ENCODE measurements around the gene GIN1.
"Not testable (repeated sequence)": the region's sequence is repeated elsewhere in the genome, so short reads cannot be mapped to it uniquely, and the experiment has no call there.

Gene GIN1, protein sequence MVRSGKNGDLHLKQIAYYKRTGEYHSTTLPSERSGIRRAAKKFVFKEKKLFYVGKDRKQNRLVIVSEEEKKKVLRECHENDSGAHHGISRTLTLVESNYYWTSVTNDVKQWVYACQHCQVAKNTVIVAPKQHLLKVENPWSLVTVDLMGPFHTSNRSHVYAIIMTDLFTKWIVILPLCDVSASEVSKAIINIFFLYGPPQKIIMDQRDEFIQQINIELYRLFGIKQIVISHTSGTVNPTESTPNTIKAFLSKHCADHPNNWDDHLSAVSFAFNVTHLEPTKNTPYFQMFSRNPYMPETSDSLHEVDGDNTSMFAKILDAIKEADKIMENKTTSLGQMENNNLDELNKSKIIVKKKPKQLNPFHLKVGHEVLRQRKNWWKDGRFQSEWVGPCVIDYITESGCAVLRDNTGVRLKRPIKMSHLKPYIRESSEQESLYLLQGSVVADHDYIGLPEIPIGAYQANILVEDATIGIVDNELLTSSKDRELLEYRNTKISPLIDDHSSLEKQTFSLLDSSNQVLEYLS

DNA sequence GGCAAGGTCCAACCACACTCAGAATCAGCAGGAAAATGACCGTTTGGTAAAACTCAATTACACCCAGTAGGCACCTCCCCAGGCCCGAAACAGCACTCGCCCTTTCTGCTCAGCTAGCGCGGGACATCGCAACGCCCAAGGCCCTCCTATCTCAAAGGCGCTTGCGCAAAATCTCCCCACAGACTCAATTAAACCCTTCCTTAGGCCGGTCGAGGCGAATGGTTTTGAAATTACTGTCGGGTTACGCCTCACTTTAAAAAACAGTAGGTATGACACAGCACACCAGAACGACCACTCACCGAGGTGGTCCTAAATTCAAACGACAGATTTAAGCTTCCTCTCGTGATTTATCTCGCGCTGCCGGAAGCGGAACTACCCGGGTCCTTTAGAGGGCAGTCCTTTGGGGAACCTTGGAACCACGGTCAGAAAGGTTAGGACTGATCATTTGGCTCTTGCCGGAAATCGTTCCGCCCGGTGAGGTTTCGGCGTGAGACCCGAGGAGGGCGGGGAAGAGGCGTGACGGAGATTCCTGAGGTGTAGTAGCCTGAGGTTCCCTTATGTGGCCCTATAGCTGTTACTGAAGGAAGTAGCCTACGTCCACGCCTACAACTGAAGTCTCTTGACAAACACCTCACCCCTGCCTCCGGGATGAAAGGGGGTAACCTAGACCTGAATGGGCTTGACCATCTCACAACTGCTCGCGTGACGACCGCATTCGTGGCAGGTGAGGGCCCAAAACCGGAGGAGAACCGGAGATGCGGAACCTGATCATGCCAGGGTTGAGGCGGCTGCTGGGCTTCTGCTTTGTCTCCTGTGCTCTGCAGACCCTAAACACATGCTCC, at the start of gene GIN1, which contains the start of gene PPIP5K2:
Gene GIN1 (minus strand): TSS at position 374 of the 842 bp plus-strand sequence. CDS start 11,431 bp downstream, outside the sequence.
Gene PPIP5K2 (plus strand): TSS at position 537 of the 842 bp plus-strand sequence. CDS start 9,289 bp downstream, outside the sequence.
- DNase-seq (ENCODE audit: low read depth): peak; percentile 97

DNA sequence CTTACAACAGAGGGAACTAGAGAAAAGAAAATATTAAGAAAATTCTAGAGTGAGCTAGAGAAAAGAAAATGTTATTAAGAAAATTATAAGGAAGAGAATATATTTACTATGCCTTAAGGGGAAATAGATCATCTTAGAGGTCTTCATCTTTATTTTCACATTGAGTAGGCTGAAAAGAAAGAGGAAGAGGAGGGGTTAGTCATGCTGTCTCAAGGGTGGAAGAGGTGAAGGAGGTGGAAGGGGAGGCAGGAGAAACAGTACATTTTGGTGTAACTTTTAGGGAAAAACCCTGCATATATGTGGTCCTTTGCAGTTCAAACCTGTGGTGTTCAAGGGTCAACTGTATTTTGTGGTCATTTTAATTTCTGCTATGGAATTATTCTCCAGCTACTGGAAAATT, 46.8 kb upstream of the GIN1 start:
- DNase-seq (ENCODE audit: low read depth): no peak

DNA sequence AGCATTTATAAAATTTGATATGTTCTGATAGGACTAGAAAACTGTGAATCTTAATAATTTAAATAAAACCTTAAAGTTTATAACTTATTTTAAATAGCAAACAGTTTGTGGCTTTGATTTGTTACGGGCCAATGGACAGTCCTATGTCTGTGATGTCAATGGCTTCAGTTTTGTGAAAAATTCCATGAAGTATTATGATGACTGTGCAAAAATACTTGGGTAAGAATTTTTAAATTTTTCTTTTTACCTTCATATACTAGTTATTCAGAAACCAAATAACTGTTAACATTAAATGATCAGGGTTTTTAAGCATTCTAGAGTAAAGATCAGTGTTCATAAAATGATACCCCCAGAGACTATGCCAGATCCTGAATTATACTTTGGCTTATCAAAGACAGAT, 31.2 kb upstream of the GIN1 start:
- DNase-seq (ENCODE audit: low read depth): no peak

DNA sequence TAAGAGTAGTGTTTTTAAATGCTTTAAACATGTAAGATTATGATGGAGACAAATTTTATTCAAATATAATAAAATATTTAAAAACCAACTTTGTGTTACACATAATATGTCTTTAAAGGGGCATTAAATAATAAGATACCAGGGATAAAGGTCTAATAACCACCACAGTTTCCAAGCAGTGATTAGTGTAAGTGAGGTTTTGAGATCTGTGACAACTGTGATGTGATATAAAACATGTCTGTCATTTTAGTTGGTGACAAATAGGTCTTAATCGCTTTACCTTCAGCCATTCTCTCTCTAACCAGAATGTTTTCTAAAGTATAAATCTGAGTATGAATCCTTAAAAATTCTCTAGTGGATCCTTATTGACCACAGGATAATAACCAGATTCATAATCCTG, 28.3 kb upstream of the GIN1 start:
- DNase-seq (ENCODE audit: low read depth): no peak

DNA sequence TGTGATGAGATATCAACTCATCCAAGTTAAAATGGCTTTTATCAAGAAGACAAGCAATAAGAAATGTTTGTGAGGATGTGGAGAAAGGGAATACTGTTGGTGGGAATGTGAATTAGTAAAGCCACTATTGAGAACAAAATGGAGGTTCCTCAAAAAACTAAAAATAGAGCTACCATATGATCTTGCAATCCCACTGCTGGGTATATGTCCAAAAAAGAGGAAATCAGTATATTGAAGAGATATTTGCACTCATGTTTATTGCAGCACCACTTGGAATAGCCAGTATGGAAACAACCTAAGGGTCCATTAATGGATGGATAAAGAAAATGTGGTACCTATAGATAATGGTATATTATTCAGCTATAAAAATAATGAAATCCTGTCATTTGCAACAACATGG, 25.3 kb upstream of the GIN1 start:
- no peak for DNase-seq (ENCODE audit: low read depth)

DNA sequence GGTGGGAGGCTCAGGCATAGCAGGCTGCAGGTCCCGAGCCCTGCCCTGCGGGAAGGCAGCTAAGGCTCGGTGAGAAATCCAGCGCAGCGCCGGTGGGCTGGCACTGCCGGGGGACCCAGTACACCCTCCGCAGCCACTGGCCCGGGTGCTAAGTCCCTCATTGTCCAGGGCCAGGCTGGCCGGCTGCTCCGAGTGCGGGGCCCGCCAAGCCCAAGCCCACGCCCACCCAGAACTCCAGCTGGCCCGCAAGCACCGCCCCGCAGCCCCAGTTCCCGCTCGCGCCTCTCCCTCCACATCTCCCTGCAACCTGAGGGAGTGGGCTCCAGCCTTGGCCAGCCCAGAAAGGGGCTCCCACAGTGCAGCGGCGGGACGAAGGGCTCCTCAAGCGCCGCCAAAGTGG, 22.2 kb upstream of the GIN1 start:
- DNase-seq (ENCODE audit: low read depth): not testable (repeated sequence)

DNA sequence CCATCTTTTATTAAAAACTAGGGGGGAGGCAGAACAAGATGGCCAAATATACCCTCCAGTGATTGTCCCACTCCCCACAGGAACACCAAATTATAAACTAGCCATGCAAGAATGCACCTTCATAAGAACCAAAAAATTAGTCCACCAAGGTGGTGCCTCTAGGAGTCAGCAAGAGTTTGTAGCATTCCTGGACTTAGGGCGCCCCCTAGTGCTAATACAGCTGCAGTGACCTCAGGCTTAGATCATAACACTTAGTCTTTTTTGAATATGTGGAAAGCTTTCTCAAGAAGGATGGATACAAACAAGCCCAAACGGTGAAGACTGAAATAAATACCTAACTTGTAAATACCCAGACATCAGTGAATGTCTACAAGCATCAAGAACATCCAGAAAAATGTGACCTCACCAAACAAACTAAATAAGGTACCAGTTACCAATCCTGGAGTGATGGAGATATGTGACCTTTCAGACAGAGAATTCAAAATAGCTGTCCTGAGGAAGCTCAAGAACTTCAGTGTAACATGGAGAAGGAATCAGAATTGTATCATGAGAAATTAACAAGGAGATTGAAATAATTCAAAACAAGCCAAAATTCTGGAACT, 19.4 kb upstream of the GIN1 start:
- peak; percentile 15 for DNase-seq (ENCODE audit: low read depth)

DNA sequence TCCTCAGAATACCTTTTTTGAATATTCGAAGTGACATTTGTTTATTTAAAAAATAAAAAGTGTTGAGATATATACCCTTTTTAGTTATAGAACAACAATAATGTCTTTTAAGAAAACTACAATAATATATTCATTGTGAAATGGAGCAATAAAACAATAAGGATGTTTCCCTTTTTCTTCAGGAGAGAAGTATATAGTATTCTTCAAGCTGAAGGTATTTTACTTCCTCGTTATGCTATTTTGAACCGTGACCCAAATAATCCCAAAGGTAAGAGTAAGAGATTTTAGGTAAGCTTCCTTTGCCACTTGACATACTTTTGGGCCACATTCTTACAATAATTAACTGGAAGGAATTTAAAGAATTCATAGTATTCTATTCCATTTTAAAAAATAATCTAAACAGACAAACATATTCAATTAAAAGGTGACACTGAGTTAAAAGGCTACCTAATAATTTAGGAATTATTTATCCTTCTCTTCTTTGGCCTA, 18.3 kb upstream of the GIN1 start:
- no peak for DNase-seq (ENCODE audit: low read depth)

DNA sequence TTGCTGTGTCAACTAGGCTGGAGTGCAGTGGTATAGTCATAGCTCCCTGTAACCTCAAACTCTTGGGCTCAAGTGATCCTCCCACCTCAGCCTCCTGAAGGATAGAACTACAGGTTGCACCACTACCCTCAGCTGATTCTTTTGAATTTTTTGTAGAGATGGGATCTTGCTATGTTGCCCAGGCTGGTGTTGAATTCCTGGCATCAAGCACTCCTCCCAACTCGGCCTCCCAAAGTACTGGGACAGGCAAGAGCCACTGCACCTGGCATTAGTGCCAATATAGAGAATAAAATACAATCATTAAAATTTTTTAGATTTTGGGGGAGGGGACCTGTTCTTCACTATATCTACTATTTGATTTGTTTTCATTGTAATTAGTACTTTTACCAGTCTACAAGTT, 15.5 kb upstream of the GIN1 start:
- DNase-seq (ENCODE audit: low read depth): no peak

DNA sequence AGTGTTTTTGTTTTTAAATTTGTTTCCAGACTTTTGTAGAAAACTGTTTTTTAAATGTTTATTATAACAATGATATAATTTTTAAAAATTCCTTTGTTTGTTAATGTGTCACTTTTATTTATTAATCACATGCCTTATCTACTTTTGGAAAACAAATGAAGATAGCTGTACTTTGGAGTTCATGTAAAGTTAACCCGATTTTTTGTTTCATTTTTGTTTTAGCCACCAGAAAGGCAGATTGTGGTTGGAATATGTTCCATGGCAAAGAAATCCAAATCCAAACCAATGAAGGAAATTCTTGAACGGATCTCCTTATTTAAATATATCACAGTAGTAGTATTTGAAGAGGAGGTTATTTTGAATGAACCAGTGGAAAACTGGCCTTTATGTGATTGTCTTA, 13.3 kb upstream of the GIN1 start:
- no peak for DNase-seq (ENCODE audit: low read depth)

DNA sequence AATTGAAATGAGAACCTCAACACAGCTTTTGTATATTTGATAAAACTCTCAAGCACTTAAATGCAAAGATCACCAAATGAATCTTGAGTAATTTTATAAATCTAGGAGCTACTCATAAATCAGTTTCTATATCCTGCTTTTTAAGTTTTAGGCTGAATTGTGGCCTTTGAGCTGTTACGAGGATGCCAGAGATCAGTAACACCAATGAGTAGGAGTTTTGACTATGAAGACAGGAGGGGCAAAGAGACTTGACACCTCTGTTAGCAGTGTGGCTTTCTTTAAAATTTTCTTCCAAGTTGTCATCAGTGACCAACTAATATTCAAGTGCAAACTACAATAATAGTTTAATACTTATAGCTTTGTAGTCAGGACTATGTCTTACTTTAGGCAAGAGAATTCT, 12.7 kb upstream of the GIN1 start:
- DNase-seq (ENCODE audit: low read depth): no peak

DNA sequence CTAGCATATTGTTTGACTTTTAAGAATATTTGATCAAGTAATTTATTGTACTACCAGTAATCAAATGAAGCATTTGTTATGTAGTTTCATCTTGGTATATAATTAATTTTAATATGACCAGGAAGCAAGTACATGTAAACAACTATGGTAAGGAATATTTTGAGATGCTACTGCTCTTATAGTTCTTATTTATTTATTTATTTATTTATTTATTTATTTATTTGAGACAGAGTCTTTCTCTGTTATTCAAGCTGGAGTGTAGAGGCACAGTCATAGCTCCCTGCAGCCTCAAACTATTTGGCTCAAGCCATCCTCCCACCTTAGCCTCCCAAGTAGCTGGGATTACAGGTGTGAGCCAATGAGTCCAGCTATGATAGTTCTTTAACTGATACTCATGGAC, 8.3 kb upstream of the GIN1 start:
- DNase-seq (ENCODE audit: low read depth): no peak

DNA sequence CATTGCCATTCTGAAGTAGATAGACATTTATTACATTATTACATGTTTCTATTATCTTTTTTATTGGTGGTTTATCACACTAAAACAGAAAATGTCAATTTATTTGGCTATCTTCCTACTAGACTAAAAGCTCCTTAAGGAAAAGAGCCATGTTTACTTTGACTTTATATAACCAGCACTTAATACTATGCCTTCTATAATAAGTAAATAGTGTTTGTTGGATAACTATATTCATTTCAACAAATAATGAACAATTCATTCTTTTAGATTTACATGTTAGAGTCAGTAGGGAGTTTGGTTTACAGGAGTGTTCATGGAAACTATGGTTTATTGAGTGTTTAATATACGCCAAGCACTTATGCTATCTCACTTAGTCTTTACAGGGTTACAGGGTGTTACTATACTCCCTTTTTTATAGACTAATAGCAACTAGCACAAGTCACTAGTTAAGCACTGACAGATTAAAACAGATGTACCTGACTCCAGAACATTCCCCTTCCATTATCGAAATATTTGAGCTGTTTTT, 7.4 kb upstream of the GIN1 start:
- DNase-seq (ENCODE audit: low read depth): no peak

DNA sequence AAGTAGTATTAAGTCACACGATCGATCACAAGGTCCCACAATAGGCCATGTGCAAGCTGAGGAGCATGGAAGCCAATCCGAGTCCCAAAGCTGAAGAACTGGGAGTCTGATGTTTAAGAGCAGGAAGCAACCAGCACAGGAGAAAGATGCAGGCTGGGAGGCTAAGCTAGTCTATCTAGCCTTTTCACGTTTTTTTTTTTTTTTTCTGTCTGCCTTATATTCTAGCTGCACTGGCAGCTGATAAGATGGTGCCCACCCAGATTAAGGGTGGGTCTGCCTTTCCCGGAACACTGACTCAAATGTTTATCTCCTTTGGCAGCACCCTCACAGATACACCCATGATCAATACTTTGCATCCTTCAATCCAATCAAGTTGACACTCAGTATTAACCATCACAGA, 6.6 kb upstream of the GIN1 start:
- DNase-seq (ENCODE audit: low read depth): no peak

DNA sequence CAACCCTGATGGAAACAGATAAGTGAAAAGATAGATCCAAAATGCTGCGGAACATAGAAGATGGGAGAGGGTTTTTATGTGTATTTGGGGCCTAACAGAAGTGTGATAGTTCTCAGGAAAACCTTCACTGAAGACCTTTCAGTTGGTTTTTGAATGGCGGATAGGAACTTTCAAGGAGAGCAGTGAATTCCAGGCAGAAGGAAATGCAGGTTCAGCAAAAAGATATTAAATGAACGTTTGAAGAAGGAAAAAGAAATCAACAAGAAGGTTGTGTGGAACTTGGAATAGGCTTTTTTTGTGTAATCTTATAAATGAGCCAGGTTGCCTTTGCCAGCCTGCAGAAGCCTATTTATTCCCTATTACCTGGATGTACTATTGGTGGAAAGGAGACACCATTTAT, 2.3 kb upstream of the GIN1 start:
- no peak for DNase-seq (ENCODE audit: low read depth)

DNA sequence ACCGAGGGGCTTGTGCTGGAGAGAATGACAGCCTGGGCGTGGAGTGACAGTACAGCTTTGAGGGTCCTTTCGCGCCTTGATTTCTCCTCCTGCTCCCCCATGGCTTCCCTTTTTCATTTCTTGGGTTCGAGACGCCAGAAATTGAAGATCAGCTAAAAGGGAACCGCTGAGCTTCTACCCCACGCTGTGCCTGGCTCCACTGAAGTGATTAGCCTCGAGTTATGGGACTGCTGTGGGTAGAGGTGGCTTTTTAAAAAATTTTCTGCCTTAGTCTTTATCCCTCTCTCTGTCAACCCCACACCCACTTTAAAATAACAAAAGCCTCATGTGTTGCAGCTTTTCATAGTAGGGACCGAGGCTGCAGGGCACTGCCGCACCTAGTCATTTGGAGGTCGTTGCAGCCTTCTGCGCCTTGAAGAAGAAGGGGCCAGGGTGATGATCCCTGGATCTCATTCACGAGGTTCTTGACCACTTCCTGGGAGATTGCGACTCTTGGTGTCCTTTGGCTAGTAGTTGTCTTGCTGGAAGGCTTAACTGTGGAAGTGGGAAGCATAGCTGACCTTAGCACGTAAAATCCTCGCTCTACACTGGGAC, 766 bp upstream of the GIN1 start:
- DNase-seq (ENCODE audit: low read depth): no peak

DNA sequence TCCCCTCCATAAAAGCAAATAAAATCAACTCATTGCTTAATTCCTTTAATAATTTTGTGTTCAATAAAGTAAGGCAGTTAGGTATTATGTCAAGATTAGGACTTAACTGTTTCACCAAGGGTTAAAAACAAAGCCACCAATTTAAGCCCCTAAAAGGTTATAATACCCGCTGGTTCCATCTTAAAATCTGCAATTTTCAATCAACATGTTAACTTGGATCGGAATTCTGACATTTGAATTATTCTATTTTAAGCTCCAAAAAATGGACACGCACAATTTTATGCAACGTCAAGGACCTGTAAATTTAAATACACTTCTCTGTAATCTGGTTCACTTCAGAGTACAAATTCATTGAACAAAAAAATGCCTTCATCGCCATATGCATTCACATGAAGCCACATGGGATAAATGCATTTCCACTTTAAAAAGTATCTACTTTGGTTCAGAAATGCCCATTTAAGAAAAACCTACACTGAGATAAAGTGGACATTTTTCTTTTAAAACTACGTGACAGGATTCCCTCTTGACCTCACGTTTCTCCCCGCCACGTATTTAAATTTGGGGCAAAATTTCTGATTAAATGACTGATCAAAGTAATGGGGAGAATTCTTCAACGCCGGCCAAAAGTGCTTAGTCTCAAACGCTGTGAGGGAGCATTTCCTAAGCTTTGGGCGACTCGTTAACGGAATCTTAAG, 721 bp downstream of the GIN1 start:
- no peak for DNase-seq (ENCODE audit: low read depth)

DNA sequence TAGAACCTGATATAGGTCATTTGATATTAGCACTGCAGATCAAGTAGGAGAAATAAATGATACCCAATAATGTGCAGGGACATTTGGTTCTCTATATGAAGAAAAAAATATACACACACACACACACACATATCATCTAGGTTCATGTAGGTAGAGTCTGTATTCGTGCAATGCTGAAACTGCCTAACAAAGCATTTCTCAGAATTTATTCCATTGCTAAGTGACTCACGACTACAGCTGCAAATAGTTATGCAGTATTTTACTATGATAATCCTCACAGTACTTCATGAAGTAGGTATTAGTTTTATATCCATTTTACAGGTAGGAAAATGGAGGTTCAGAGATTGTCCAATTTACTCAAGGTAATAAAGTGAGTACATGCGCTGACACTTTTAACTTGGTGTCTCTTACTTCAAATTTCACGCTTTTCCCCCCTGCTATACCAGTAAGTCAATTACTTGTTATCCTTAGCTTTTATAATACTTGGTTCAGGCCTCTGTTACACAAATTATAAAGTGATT, 2.4 kb downstream of the GIN1 start:
- no peak for DNase-seq (ENCODE audit: low read depth)

DNA sequence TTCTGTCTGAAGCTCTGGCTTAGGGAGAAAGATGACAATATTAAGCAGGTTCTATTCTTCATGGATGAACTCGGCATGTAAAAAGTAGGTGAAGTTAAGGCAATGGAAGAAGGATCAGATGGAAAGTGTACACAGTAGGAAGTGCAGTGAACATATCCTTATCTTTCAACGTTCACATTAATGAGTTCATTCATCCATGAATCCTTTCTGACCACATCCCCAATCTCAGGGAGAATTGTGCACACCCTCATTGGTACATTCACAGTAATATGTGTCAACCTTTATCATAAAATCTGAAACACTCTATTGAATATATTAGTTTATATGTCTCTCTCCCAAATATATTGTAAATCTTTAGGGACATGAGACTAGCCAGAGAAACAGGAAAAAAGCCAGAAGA, 5.5 kb downstream of the GIN1 start:
- no peak for DNase-seq (ENCODE audit: low read depth)

DNA sequence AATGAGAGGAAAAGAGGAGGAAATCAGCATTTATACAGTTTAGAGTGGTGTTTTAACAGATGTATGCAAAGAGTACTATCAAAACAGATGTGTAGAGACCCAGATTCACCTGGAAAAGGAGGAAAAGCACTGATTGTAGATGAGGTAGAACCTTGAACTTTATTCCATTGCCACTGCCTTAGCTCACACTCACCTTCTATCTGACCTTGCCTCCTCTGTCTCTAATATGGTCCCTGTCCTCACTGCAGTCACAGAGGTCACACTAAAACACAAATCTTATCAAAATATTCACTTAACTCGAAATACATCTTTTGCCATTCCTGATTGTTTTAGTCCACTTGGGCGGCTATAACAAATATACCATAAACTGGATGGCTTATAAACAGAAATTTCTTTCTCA, 7.0 kb downstream of the GIN1 start:
- no peak for DNase-seq (ENCODE audit: low read depth)

DNA sequence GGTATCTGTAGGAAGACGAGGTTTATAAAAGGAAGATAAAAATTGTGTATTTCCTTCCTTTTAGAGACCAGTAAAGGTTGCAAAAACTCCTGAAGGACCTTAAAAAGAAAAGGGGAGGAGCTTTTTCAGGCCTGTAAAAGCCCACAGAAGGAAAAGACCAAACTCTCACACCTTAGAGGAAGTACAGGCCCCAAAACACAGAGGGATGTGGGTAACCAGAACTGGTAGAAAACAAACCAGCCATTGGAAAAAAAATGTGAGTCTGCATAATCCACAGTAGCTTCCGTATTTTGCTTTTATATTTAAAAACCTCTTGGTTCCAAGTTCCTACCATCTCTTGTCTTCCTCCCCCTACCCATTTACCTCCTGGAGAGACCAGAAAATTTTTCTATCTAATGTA, 8.5 kb downstream of the GIN1 start:
- DNase-seq (ENCODE audit: low read depth): no peak

All from non-pigmented ciliary epithelial cell (primary cell).